GM12878 (cell line): ENCODE data around the gene SCIN. TPM values are rescaled to one million over a fixed set of nuclear protein-coding genes. Genes with fewer than 3 reads are reported as not detected.

ENCODE experiments used
- ATAC-seq: fragments of 200-7000 bp; cut with Tn5 transposase; 3 replicates; pipeline ENCODE4 v1.9.1; 2020; ENCODE audit warnings: mild to moderate bottlenecking, moderate library complexity
- BruUV-seq: library from RNA; stranded (reverse); fragments of 400-500 nt; replicated peaks from 2 replicates; lab custom pipeline; 2021; lab: Mats Ljungman, UMichigan
- CTCF ChIA-PET: fragments of 300-600 bp; sonication (Branson Sonifier 250); formaldehyde crosslinking; extraction: SDS; loops from one replicate; lab custom pipeline; 2021; ENCODE audit warnings: inconsistent platforms; lab: Yijun Ruan, JAX
- POLR2A ChIA-PET: fragments of 350-600 bp; formaldehyde crosslinking; extraction: SDS; loops from one replicate; lab custom pipeline; 2021; ENCODE audit warnings: inconsistent platforms; lab: Charles Lee
- RAD21 ChIA-PET: fragments of 300-600 bp; sonication (Branson Sonifier 250); formaldehyde crosslinking; loops from one replicate; lab custom pipeline; 2023; ENCODE audit warnings: antibody characterized with exemption; ENCODE audit not compliant: unreplicated experiment; lab: Charles Lee
- SMC1A ChIA-PET: fragments of 300-600 bp; sonication (Branson Sonifier 250); formaldehyde crosslinking; loops from one replicate; lab custom pipeline; 2023; ENCODE audit not compliant: unreplicated experiment, uncharacterized antibody; lab: Charles Lee
- DNase-seq: peaks from one replicate; pipeline ENCODE4 v3.0.0-alpha.2; 2011; ENCODE audit warnings: low read depth, low spot score
- FAIRE-seq: peaks from 3 replicates; lab custom pipeline; 2011; peaks lifted over from hg19 to GRCh38; lab: Jason Lieb, UNC
- H2AFZ ChIP-seq: 2 replicates; pipeline ENCODE4 v1.6.0; 2011; ENCODE audit warnings: low read depth, low read length, control low read depth; ENCODE audit not compliant: control insufficient read depth
- H3K27ac ChIP-seq: 2 replicates; pipeline ENCODE4 v1.5.1; 2011; ENCODE audit warnings: control low read depth; ENCODE audit not compliant: control insufficient read depth, insufficient read depth
- H3K27me3 ChIP-seq, 2 experiments: replicated peaks in 1 of 2; 2 replicates each; pipeline versions ENCODE4 v1.6.0 to v1.6.1; 2011; ENCODE audit warnings: low read length in 1 of 2; ENCODE audit not compliant: control insufficient read depth in 2 of 2, insufficient read depth in 2 of 2
- H3K36me3 ChIP-seq, 2 experiments: 2 replicates each; pipeline ENCODE4 v1.5.1; 2011; ENCODE audit warnings: low read length in 1 of 2; ENCODE audit not compliant: control insufficient read depth in 2 of 2, insufficient read depth in 2 of 2
- H3K4me1 ChIP-seq: 2 replicates; pipeline ENCODE4 v1.6.1; 2011; ENCODE audit warnings: mild to moderate bottlenecking, low read length, moderate library complexity, mixed read lengths; ENCODE audit not compliant: control insufficient read depth, insufficient read depth
- H3K4me2 ChIP-seq: 2 replicates; pipeline ENCODE4 v1.6.0; 2011; ENCODE audit warnings: control low read depth; ENCODE audit not compliant: control insufficient read depth, insufficient read depth
- H3K4me3 ChIP-seq: fragments of 200-600 bp; sonication (generic); 2 replicates; pipeline ENCODE4 v1.5.1; 2016
- H3K79me2 ChIP-seq: 2 replicates; pipeline ENCODE4 v1.6.0; 2011; ENCODE audit warnings: low read length; ENCODE audit not compliant: control insufficient read depth, insufficient read depth
- H3K9ac ChIP-seq: 2 replicates; pipeline ENCODE4 v1.8.0; 2011; ENCODE audit warnings: low read length, control low read depth, mixed read lengths; ENCODE audit not compliant: control insufficient read depth, insufficient read depth
- H3K9me3 ChIP-seq: replicated peaks from 3 replicates; pipeline ENCODE4 v1.5.1; 2011; ENCODE audit warnings: mild to moderate bottlenecking, low read length; ENCODE audit not compliant: control insufficient read depth, insufficient read depth
- H4K20me1 ChIP-seq: 2 replicates; pipeline ENCODE4 v1.6.0; 2011; ENCODE audit not compliant: control insufficient read depth, insufficient read depth
- ATF2 ChIP-seq: IDR thresholded peaks from 2 replicates; pipeline ENCODE4 v1.6.1; 2012; ENCODE audit warnings: low read length, inconsistent platforms
- BCL3 ChIP-seq: IDR thresholded peaks from 2 replicates; pipeline ENCODE4 v1.6.1; 2011; ENCODE audit warnings: borderline replicate concordance, low read depth, mild to moderate bottlenecking, moderate library complexity, low read length; ENCODE audit not compliant: insufficient read depth, poor library complexity, severe bottlenecking
- BMI1 ChIP-seq: fragments of 450-650 bp; IDR thresholded peaks from 2 replicates; pipeline ENCODE4 v1.6.1; 2016; ENCODE audit warnings: mild to moderate bottlenecking, moderate library complexity, borderline replicate concordance
- BRCA1 ChIP-seq: IDR thresholded peaks from 2 replicates; pipeline ENCODE4 v1.6.1; 2011; ENCODE audit warnings: low read depth, low read length, improper control_type of control experiment
- FOXK2 ChIP-seq: fragments of 450-650 bp; IDR thresholded peaks from 2 replicates; pipeline ENCODE4 v1.6.1; 2017; ENCODE audit warnings: mild to moderate bottlenecking, moderate library complexity
- MYB ChIP-seq: fragments of 150-350 bp; IDR thresholded peaks from 2 replicates; pipeline ENCODE4 v1.6.1; 2014; ENCODE audit warnings: mild to moderate bottlenecking, low read depth, low read length, borderline replicate concordance
- NKRF ChIP-seq: fragments of 450-650 bp; conservative IDR thresholded peaks from 2 replicates; pipeline ENCODE4 v1.6.1; 2017; ENCODE audit warnings: mild to moderate bottlenecking, moderate library complexity
- RAD51 ChIP-seq: fragments of 450-650 bp; IDR thresholded peaks from 2 replicates; pipeline ENCODE4 v1.6.1; 2016; ENCODE audit warnings: moderate library complexity, mild to moderate bottlenecking, inconsistent platforms
- RFX5 ChIP-seq: IDR thresholded peaks from 2 replicates; pipeline ENCODE4 v1.6.1; 2011; ENCODE audit warnings: low read depth, low read length, improper control_type of control experiment
- ZNF592 ChIP-seq: fragments of 450-650 bp; IDR thresholded peaks from 2 replicates; pipeline ENCODE4 v1.6.1; 2017; ENCODE audit warnings: mild to moderate bottlenecking, moderate library complexity
- WGBS: methylation state at CpG from one replicate; pipeline ENCODE4 v1.1.6; 2016; ENCODE audit warnings: low lambda C conversion rate; ENCODE audit not compliant: insufficient replicate concordance, insufficient coverage; ENCODE audit errors: missing lambda C conversion rate; 5-methylcytosine and 5-hydroxymethylcytosine counted together
- in situ Hi-C: fragments of 300-500 bp; cut with MboI; formaldehyde crosslinking; loops from 9 replicates; pipeline ENCODE4 v1.14.3; 2018; ENCODE audit warnings: mixed read lengths
- intact Hi-C: fragments of 100-400 bp; cut with micrococcal nuclease; formaldehyde crosslinking; loops from one replicate; pipeline ENCODE4 v1.14.2; 2022; ENCODE audit not compliant: unreplicated experiment
- polyA plus RNA-seq, 11 experiments: library from polyadenylated mRNA; depleted of rRNA in 4 of 11; unstranded in 6 of 11; stranded (reverse) in 5 of 11; fragments of >200 nt; fragmentation: Nextera tagmentation in 4 of 11; fragmentation: Illumina TruSeq in 1 of 11; extraction: Ambion mirVana in 4 of 11; extraction: Trizol in 1 of 11; gene quantifications; 1 replicate in 1 of 11; 2 replicates in 10 of 11; pipeline versions ENCODE4 v1.2.1 to v1.2.3, GENCODE V29; 2011 to 2016; ENCODE audit warnings: inconsistent platforms in 2 of 11, missing spikeins in 2 of 11, low read depth in 1 of 11
- total RNA-seq, 4 experiments: library from RNA; depleted of rRNA in 3 of 4; stranded (reverse); fragments of >200 nt in 3 of 4; fragmentation: Illumina TruSeq in 1 of 4; extraction: Trizol in 1 of 4; gene quantifications; 2 replicates each; pipeline versions ENCODE4 v1.2.1 to v1.2.3, GENCODE V29; 2013 to 2021

The SCIN gene
- total and polyA plus RNA-seq, 10 of the 15 experiments (the other 5 are each of a cell fraction or from before 2014, with no cell fraction given): 0.23 to 2.1 (median 1.0) TPM

GRCh38 chr7:12540850-12541249, 29.7 kb upstream of the SCIN start:
- Histone ChIP-seq H3K9me3 (no peaks in the 10 kb centered on the region; the same call in 2 of the 3 replicates), H2AFZ (no peak overlapping the region), H3K79me2 (no peaks in the 10 kb centered on the region), H3K4me3 (no peak overlapping the region), H3K27ac (no peak overlapping the region), H3K27me3 (no peaks in the 10 kb centered on the region), H4K20me1 (no peaks in the 10 kb centered on the region), H3K4me2 (no peak overlapping the region), H3K4me1 (no peaks in the 10 kb centered on the region), H3K9ac (no peak overlapping the region), H3K36me3 (no peaks in the 10 kb centered on the region)
- WGBS: 62% methylated on average over 1 of the region's 1 CpG
- in situ Hi-C loops (no loop called here), intact Hi-C loops (no loop called here)
- TF ChIP-seq BRCA1: no peak
- no peak for TF ChIP-seq BCL3
- TF ChIP-seq FOXK2: no peak
- TF ChIP-seq MYB: no peak
- TF ChIP-seq ATF2: no peak
- TF ChIP-seq BMI1: no peak
- no peak for TF ChIP-seq ZNF592
- no peak for TF ChIP-seq RFX5
- TF ChIP-seq NKRF: no peak
- no peak for TF ChIP-seq RAD51
- ChIA-PET SMC1A (interaction anchor here (1.0 kb wide), 1 partner anchor 16 kb away, joined by 4 read pairs; no protein-coding TSS in a partner anchor), POLR2A (no interaction called here), RAD21 (no interaction called here), CTCF (interaction anchor here (2.2 kb wide), 1 partner anchor 15 kb away, joined by 6 read pairs; no protein-coding TSS in a partner anchor)
- BruUV-seq: no TSS peak
- ATAC-seq (no peak), FAIRE-seq (no peak), DNase-seq (no peak)
